K562 (cell line): ENCODE data around the gene NOL12. TPM values are rescaled to one million over a fixed set of nuclear protein-coding genes. Genes with fewer than 3 reads are reported as not detected.

Experiments
- ARNT ChIP-seq, 2 experiments: fragments of 450-650 bp; IDR thresholded peaks; 2 replicates each; pipeline ENCODE4 v1.6.1; 2016; ENCODE audit warnings: mild to moderate bottlenecking in 1 of 2
- BCLAF1 ChIP-seq, 2 experiments: fragments of 450-650 bp in 1 of 2; IDR thresholded peaks; 2 replicates each; pipeline ENCODE4 v1.6.1; 2011 to 2017; ENCODE audit warnings: low read depth in 2 of 2, antibody characterized with exemption in 1 of 2, borderline replicate concordance in 1 of 2, low read length in 1 of 2, mild to moderate bottlenecking in 1 of 2, mixed read lengths in 1 of 2; ENCODE audit not compliant: control insufficient read depth in 1 of 2
- CBX3 ChIP-seq, 2 experiments: IDR thresholded peaks; 1 replicate in 1 of 2; 2 replicates in 1 of 2; pipeline ENCODE4 v1.6.1; 2012; ENCODE audit warnings: inconsistent platforms in 2 of 2, low read length in 2 of 2, borderline replicate concordance in 1 of 2, control low read depth in 1 of 2
- CHCHD3 ChIP-seq: fragments of 250-450 bp; sonication (Bioruptor Pico); IDR thresholded peaks from 2 replicates; pipeline ENCODE4 v2.1.2; 2022; ENCODE audit warnings: mild to moderate bottlenecking
- E2F1 ChIP-seq: sonication (generic); formaldehyde crosslinking; IDR thresholded peaks from 2 replicates; pipeline ENCODE4 v1.8.1; 2023; ENCODE audit warnings: mild to moderate bottlenecking, missing genetic modification reagents, moderate library complexity
- NCOA1 ChIP-seq: fragments of 450-650 bp; IDR thresholded peaks from 2 replicates; pipeline ENCODE4 v1.6.1; 2016; ENCODE audit warnings: low read depth
- NCOR1 ChIP-seq: fragments of 450-650 bp; IDR thresholded peaks from 2 replicates; pipeline ENCODE4 v1.6.1; 2016; ENCODE audit warnings: mild to moderate bottlenecking, moderate library complexity
- ZNF445 ChIP-seq: fragments of 250-450 bp; sonication (Bioruptor Pico); IDR thresholded peaks from 2 replicates; pipeline ENCODE4 v1.4.0; 2020; ENCODE audit warnings: low read depth, mild to moderate bottlenecking, moderate library complexity
- ZNF507 ChIP-seq: conservative IDR thresholded peaks from 2 replicates; pipeline ENCODE4 v1.6.1; 2017; ENCODE audit warnings: missing genetic modification characterization, missing compliant biosample characterization
- ZNF75A ChIP-seq: fragments of 450-650 bp; formaldehyde crosslinking; IDR thresholded peaks from 2 replicates; pipeline ENCODE4 v1.4.0; 2020; ENCODE audit warnings: mild to moderate bottlenecking
- ZNF766 ChIP-seq: fragments of 200-800 bp; sonication (Bioruptor generic); conservative IDR thresholded peaks from 2 replicates; pipeline ENCODE4 v1.6.1; 2016; ENCODE audit warnings: missing genetic modification characterization, missing compliant biosample characterization
- polyA plus RNA-seq, 8 experiments: library from polyadenylated mRNA; depleted of rRNA in 4 of 8; stranded (reverse) in 5 of 8; unstranded in 3 of 8; fragments of >200 nt; fragmentation: Nextera tagmentation in 2 of 8; fragmentation: Illumina TruSeq in 1 of 8; extraction: Ambion mirVana in 2 of 8; extraction: Trizol in 1 of 8; gene quantifications; 2 replicates each; pipeline versions ENCODE4 v1.2.1 to v1.2.3, GENCODE V29; 2011 to 2014; ENCODE audit warnings: inconsistent platforms in 1 of 8, missing spikeins in 1 of 8
- total RNA-seq, 7 experiments: library from RNA; depleted of rRNA in 6 of 7; stranded (reverse); fragments of >200 nt in 6 of 7; fragmentation: Illumina TruSeq in 2 of 7; extraction: Trizol in 2 of 7; gene quantifications; 2 replicates each; pipeline versions ENCODE4 v1.2.1 to v1.2.3, GENCODE V29; 2011 to 2021; ENCODE audit warnings: low replicate concordance in 1 of 7

Gene NOL12
- total and polyA plus RNA-seq, 9 of the 15 experiments (the other 6 are each of a cell fraction or from before 2014, with no cell fraction given): 2.8 to 40.9 (median 28.5) TPM

GRCh38 chr22:37676736-37677492 lies 9.2 kb upstream of the NOL12 start (continued):
- TF ChIP-seq ZNF445 (CRISPR knock-in tag): no peak
- TF ChIP-seq ARNT (IDR thresholded peaks at IDR 0.05): no peak
- TF ChIP-seq BCLAF1 (IDR thresholded peaks at IDR 0.05; ENCODE audit: borderline replicate concordance in 1 of 2, control insufficient read depth in 1 of 2, low read depth in 2 of 2, low read length in 1 of 2): no peak
- TF ChIP-seq ZNF75A (CRISPR knock-in tag): no peak
- TF ChIP-seq CBX3 (IDR thresholded peaks at IDR 0.05; ENCODE audit: borderline replicate concordance in 1 of 2, low read length in 2 of 2): no peak
- 0 out of 2 replicates have a peak, but pooled peaks have one; percentile 37 for TF ChIP-seq NCOA1
- TF ChIP-seq CHCHD3 (CRISPR knock-in tag): no peak
- TF ChIP-seq ZNF507 (tag): no peak
- peak; percentile 57; the same call in 1 of the 2 replicates for TF ChIP-seq NCOR1
- TF ChIP-seq E2F1: no peak
- TF ChIP-seq ZNF766 (CRISPR knock-in tag): peak; percentile 78
